HEK293 (cell line): ENCODE data around the gene ACAP2.

Experiments used
- CTCF ChIA-PET: fragments of 350-600 bp; formaldehyde crosslinking; extraction: SDS; loops from one replicate; lab custom pipeline; 2021; ENCODE audit warnings: antibody characterized with exemption; lab: Yijun Ruan, JAX
- POLR2A ChIA-PET: fragments of 300-600 bp; formaldehyde crosslinking; extraction: SDS; loops from one replicate; lab custom pipeline; 2020; ENCODE audit warnings: antibody characterized with exemption, inconsistent platforms; lab: Yijun Ruan, JAX
- H3K27ac ChIP-seq: fragments of 200-500 bp; sonication (Bioruptor generic); 2 replicates; pipeline ENCODE4 v1.5.1; 2014; ENCODE audit warnings: low read depth, low read length, control low read depth, inconsistent platforms; ENCODE audit errors: extremely low read depth
- H3K36me3 ChIP-seq, 2 experiments: fragments of 200-500 bp in 1 of 2; sonication (Bioruptor generic) in 1 of 2; 1 replicate in 1 of 2; 2 replicates in 1 of 2; pipeline ENCODE4 v1.5.1; 2014 to 2017; ENCODE audit warnings: inconsistent platforms in 2 of 2, low read length in 2 of 2; ENCODE audit not compliant: control insufficient read depth in 2 of 2, insufficient read depth in 1 of 2
- H3K4me1 ChIP-seq: fragments of 200-500 bp; sonication (Bioruptor generic); 2 replicates; pipeline ENCODE4 v1.5.1; 2014; ENCODE audit warnings: mild to moderate bottlenecking, low read length, inconsistent platforms; ENCODE audit not compliant: control insufficient read depth, insufficient read depth
- H3K4me3 ChIP-seq: 2 replicates; pipeline ENCODE4 v1.5.1; 2011; ENCODE audit warnings: low read depth, mild to moderate bottlenecking, control low read depth, low read length, moderate library complexity
- H3K9me3 ChIP-seq: fragments of 200-500 bp; sonication (Bioruptor generic); 2 replicates; pipeline ENCODE4 v1.5.1; 2014; ENCODE audit warnings: low read depth, low read length, inconsistent platforms; ENCODE audit not compliant: control insufficient read depth, insufficient read depth
- BCL11B ChIP-seq: fragments of 450-650 bp; formaldehyde crosslinking; IDR thresholded peaks from 2 replicates; pipeline ENCODE4 v1.5.1; 2016; ENCODE audit warnings: low read depth, missing biosample characterization, missing genetic modification characterization
- GLIS2 ChIP-seq: fragments of 450-650 bp; formaldehyde crosslinking; IDR thresholded peaks from 2 replicates; pipeline ENCODE4 v1.5.1; 2016; ENCODE audit warnings: missing biosample characterization, missing genetic modification characterization
- IKZF3 ChIP-seq: fragments of 450-650 bp; IDR thresholded peaks from 2 replicates; pipeline ENCODE4 v1.5.0; 2018; ENCODE audit warnings: missing biosample characterization, mild to moderate bottlenecking, missing genetic modification characterization, moderate library complexity
- KLF1 ChIP-seq: fragments of 450-650 bp; formaldehyde crosslinking; IDR thresholded peaks from 2 replicates; pipeline ENCODE4 v1.5.1; 2016; ENCODE audit warnings: missing biosample characterization, missing genetic modification characterization
- OVOL3 ChIP-seq: fragments of 450-650 bp; formaldehyde crosslinking; IDR thresholded peaks from 2 replicates; pipeline ENCODE4 v1.5.1; 2016; ENCODE audit warnings: missing biosample characterization, missing genetic modification characterization
- REPIN1 ChIP-seq: fragments of 450-650 bp; formaldehyde crosslinking; IDR thresholded peaks from 2 replicates; pipeline ENCODE4 v1.5.1; 2017; ENCODE audit warnings: missing biosample characterization, missing genetic modification characterization, low read depth
- ZBTB20 ChIP-seq: fragments of 450-650 bp; formaldehyde crosslinking; IDR thresholded peaks from 2 replicates; pipeline ENCODE4 v1.5.1; 2016; ENCODE audit warnings: missing biosample characterization, missing genetic modification characterization
- ZFHX2 ChIP-seq: fragments of 450-650 bp; formaldehyde crosslinking; conservative IDR thresholded peaks from 2 replicates; pipeline ENCODE4 v1.5.1; 2016; ENCODE audit warnings: missing biosample characterization, missing genetic modification characterization
- ZIC2 ChIP-seq: fragments of 450-650 bp; formaldehyde crosslinking; IDR thresholded peaks from 2 replicates; pipeline ENCODE4 v1.5.1; 2016; ENCODE audit warnings: missing biosample characterization, missing genetic modification characterization
- ZNF155 ChIP-seq: fragments of 450-650 bp; formaldehyde crosslinking; IDR thresholded peaks from 2 replicates; pipeline ENCODE4 v1.5.1; 2016; ENCODE audit warnings: missing biosample characterization, missing genetic modification characterization
- ZNF174 ChIP-seq: fragments of 450-650 bp; formaldehyde crosslinking; IDR thresholded peaks from 2 replicates; pipeline ENCODE4 v1.5.0; 2017; ENCODE audit warnings: missing biosample characterization, mild to moderate bottlenecking, missing genetic modification characterization
- ZNF214 ChIP-seq: fragments of 450-650 bp; formaldehyde crosslinking; IDR thresholded peaks from 2 replicates; pipeline ENCODE4 v1.5.1; 2017; ENCODE audit warnings: missing biosample characterization, mild to moderate bottlenecking, missing genetic modification characterization, borderline replicate concordance
- ZNF239 ChIP-seq: fragments of 450-650 bp; formaldehyde crosslinking; IDR thresholded peaks from 2 replicates; pipeline ENCODE4 v1.5.1; 2016; ENCODE audit warnings: missing biosample characterization, missing genetic modification characterization
- ZNF248 ChIP-seq: fragments of 450-650 bp; formaldehyde crosslinking; IDR thresholded peaks from 2 replicates; pipeline ENCODE4 v1.5.1; 2017; ENCODE audit warnings: missing biosample characterization, missing genetic modification characterization
- ZNF48 ChIP-seq: fragments of 450-650 bp; formaldehyde crosslinking; IDR thresholded peaks from 2 replicates; pipeline ENCODE4 v1.5.1; 2016; ENCODE audit warnings: missing biosample characterization, missing genetic modification characterization
- ZNF529 ChIP-seq: fragments of 450-650 bp; formaldehyde crosslinking; IDR thresholded peaks from 2 replicates; pipeline ENCODE4 v1.5.1; 2017; ENCODE audit warnings: missing genetic modification characterization, missing biosample characterization; ENCODE audit not compliant: insufficient replicate concordance
- ZNF544 ChIP-seq: fragments of 450-650 bp; formaldehyde crosslinking; IDR thresholded peaks from 2 replicates; pipeline ENCODE4 v1.5.0; 2017; ENCODE audit warnings: missing biosample characterization, missing genetic modification characterization
- ZNF571 ChIP-seq: fragments of 450-650 bp; formaldehyde crosslinking; IDR thresholded peaks from 2 replicates; pipeline ENCODE4 v1.5.0; 2017; ENCODE audit warnings: missing biosample characterization, missing genetic modification characterization
- ZNF610 ChIP-seq: fragments of 450-650 bp; formaldehyde crosslinking; IDR thresholded peaks from 2 replicates; pipeline ENCODE4 v1.5.1; 2016; ENCODE audit warnings: missing biosample characterization, missing genetic modification characterization, borderline replicate concordance
- ZNF664 ChIP-seq: fragments of 450-650 bp; formaldehyde crosslinking; IDR thresholded peaks from 2 replicates; pipeline ENCODE4 v1.5.1; 2016; ENCODE audit warnings: missing biosample characterization, missing genetic modification characterization
- ZNF776 ChIP-seq: fragments of 450-650 bp; formaldehyde crosslinking; IDR thresholded peaks from 2 replicates; pipeline ENCODE4 v1.5.0; 2017; ENCODE audit warnings: missing biosample characterization, missing genetic modification characterization, borderline replicate concordance
- ZNF792 ChIP-seq: fragments of 450-650 bp; formaldehyde crosslinking; IDR thresholded peaks from 2 replicates; pipeline ENCODE4 v1.5.1; 2016; ENCODE audit warnings: missing biosample characterization, missing genetic modification characterization
- ZSCAN23 ChIP-seq: fragments of 450-650 bp; formaldehyde crosslinking; IDR thresholded peaks from 2 replicates; pipeline ENCODE4 v1.5.1; 2016; ENCODE audit warnings: missing biosample characterization, missing genetic modification characterization
- ZXDB ChIP-seq: fragments of 450-650 bp; formaldehyde crosslinking; IDR thresholded peaks from 2 replicates; pipeline ENCODE4 v1.5.1; 2016; ENCODE audit warnings: missing biosample characterization, missing genetic modification characterization
- TF ChIP-seq, protein P1 (sequence below): fragments of 450-650 bp; formaldehyde crosslinking; IDR thresholded peaks from 2 replicates; pipeline ENCODE4 v1.5.1; 2016; ENCODE audit warnings: missing biosample characterization, missing genetic modification characterization, low read depth
- TF ChIP-seq, protein P2 (sequence below): fragments of 450-650 bp; formaldehyde crosslinking; IDR thresholded peaks from 2 replicates; pipeline ENCODE4 v1.5.1; 2016; ENCODE audit warnings: missing biosample characterization, missing genetic modification characterization
- TF ChIP-seq, protein P3 (sequence below): fragments of 450-650 bp; formaldehyde crosslinking; IDR thresholded peaks from 2 replicates; pipeline ENCODE4 v1.5.1; 2016; ENCODE audit warnings: missing biosample characterization, missing genetic modification characterization
- TF ChIP-seq, protein P4 (sequence below): fragments of 450-650 bp; formaldehyde crosslinking; IDR thresholded peaks from 2 replicates; pipeline ENCODE4 v1.5.1; 2016; ENCODE audit warnings: missing biosample characterization, missing genetic modification characterization
- TF ChIP-seq, protein P5 (sequence below): fragments of 450-650 bp; formaldehyde crosslinking; IDR thresholded peaks from 2 replicates; pipeline ENCODE4 v1.5.1; 2016; ENCODE audit warnings: missing biosample characterization, missing genetic modification characterization
- TF ChIP-seq, protein P6 (sequence below): fragments of 450-650 bp; formaldehyde crosslinking; IDR thresholded peaks from 2 replicates; pipeline ENCODE4 v1.5.1; 2016; ENCODE audit warnings: missing biosample characterization, missing genetic modification characterization

Gene ACAP2

DNA sequence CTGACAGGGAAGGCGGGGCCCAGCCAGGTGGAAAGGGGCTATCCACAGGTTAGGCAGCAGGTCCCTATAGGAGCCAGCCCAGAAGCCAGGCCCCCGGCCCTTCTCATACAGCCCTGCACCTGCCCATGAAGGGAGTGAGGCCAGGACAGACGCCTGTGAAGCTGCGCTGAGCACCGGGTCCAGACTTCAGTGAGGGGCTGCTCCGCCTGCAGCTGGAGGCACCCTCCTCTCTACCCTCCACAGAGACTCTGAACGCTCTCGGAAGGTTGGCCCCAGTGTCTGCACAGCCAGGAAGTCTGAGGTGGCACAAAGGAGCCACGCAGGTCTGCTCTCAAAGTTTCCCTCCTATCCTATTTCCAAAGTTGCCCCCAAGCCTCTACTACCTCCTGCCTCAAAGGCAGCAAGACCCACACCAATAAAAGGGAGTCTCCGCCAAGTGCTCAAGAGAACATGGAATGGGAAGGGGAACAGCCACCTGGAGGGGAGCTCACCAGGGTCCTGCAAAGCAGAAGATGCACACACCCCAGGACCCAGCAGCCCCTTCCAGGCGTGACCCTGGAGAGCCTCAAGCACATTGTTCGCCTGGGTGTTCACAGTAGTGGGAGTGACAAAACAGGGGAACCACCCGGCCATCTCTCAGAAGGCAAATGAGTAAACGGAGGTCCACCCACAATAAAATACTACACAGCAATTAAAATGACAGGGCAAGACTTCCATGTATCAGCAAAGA is 191.3 kb downstream of the ACAP2 start:
- Histone ChIP-seq H3K4me1 (0 out of 2 replicates have a peak, but pooled peaks cover 2% of the 10 kb centered on the region), H3K4me3 (no peak overlapping the region)
- TF ChIP-seq OVOL3: no peak
- no peak for TF ChIP-seq ZNF174
- TF ChIP-seq, protein P1, sequence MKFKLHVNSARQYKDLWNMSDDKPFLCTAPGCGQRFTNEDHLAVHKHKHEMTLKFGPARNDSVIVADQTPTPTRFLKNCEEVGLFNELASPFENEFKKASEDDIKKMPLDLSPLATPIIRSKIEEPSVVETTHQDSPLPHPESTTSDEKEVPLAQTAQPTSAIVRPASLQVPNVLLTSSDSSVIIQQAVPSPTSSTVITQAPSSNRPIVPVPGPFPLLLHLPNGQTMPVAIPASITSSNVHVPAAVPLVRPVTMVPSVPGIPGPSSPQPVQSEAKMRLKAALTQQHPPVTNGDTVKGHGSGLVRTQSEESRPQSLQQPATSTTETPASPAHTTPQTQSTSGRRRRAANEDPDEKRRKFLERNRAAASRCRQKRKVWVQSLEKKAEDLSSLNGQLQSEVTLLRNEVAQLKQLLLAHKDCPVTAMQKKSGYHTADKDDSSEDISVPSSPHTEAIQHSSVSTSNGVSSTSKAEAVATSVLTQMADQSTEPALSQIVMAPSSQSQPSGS (tag by site-specific recombination): no peak
- peak; percentile 94 for TF ChIP-seq KLF1 (tag by site-specific recombination)
- no peak for TF ChIP-seq ZNF544 (tag by site-specific recombination)
- TF ChIP-seq ZNF155 (tag by site-specific recombination): no peak
- no peak for TF ChIP-seq REPIN1
- TF ChIP-seq GLIS2 (tag by site-specific recombination): no peak
- no peak for TF ChIP-seq ZNF792 (tag by site-specific recombination)
- TF ChIP-seq, protein P2, sequence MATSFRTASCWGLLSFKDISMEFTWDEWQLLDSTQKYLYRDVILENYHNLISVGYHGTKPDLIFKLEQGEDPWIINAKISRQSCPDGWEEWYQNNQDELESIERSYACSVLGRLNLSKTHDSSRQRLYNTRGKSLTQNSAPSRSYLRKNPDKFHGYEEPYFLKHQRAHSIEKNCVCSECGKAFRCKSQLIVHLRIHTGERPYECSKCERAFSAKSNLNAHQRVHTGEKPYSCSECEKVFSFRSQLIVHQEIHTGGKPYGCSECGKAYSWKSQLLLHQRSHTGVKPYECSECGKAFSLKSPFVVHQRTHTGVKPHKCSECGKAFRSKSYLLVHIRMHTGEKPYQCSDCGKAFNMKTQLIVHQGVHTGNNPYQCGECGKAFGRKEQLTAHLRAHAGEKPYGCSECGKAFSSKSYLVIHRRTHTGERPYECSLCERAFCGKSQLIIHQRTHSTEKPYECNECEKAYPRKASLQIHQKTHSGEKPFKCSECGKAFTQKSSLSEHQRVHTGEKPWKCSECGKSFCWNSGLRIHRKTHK (tag by site-specific recombination): no peak
- no peak for TF ChIP-seq ZNF214 (tag by site-specific recombination)
- no peak for TF ChIP-seq ZNF610 (tag by site-specific recombination)
- TF ChIP-seq ZNF529 (tag by site-specific recombination): no peak
- TF ChIP-seq, protein P3, sequence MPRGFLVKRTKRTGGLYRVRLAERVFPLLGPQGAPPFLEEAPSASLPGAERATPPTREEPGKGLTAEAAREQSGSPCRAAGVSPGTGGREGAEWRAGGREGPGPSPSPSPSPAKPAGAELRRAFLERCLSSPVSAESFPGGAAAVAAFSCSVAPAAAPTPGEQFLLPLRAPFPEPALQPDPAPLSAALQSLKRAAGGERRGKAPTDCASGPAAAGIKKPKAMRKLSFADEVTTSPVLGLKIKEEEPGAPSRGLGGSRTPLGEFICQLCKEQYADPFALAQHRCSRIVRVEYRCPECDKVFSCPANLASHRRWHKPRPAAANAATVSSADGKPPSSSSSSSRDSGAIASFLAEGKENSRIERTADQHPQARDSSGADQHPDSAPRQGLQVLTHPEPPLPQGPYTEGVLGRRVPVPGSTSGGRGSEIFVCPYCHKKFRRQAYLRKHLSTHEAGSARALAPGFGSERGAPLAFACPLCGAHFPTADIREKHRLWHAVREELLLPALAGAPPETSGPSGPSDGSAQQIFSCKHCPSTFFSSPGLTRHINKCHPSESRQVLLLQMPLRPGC (tag by site-specific recombination): no peak
- TF ChIP-seq ZIC2 (tag by site-specific recombination): no peak
- TF ChIP-seq, protein P4, sequence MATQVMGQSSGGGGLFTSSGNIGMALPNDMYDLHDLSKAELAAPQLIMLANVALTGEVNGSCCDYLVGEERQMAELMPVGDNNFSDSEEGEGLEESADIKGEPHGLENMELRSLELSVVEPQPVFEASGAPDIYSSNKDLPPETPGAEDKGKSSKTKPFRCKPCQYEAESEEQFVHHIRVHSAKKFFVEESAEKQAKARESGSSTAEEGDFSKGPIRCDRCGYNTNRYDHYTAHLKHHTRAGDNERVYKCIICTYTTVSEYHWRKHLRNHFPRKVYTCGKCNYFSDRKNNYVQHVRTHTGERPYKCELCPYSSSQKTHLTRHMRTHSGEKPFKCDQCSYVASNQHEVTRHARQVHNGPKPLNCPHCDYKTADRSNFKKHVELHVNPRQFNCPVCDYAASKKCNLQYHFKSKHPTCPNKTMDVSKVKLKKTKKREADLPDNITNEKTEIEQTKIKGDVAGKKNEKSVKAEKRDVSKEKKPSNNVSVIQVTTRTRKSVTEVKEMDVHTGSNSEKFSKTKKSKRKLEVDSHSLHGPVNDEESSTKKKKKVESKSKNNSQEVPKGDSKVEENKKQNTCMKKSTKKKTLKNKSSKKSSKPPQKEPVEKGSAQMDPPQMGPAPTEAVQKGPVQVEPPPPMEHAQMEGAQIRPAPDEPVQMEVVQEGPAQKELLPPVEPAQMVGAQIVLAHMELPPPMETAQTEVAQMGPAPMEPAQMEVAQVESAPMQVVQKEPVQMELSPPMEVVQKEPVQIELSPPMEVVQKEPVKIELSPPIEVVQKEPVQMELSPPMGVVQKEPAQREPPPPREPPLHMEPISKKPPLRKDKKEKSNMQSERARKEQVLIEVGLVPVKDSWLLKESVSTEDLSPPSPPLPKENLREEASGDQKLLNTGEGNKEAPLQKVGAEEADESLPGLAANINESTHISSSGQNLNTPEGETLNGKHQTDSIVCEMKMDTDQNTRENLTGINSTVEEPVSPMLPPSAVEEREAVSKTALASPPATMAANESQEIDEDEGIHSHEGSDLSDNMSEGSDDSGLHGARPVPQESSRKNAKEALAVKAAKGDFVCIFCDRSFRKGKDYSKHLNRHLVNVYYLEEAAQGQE (tag by site-specific recombination): peak; percentile 37; the same call in 1 of the 2 replicates
- TF ChIP-seq ZXDB (tag by site-specific recombination): no peak
- no peak for TF ChIP-seq ZBTB20 (tag by site-specific recombination)
- TF ChIP-seq IKZF3: no peak
- TF ChIP-seq ZNF248 (tag by site-specific recombination): no peak
- TF ChIP-seq ZNF776: no peak
- no peak for TF ChIP-seq ZSCAN23
- TF ChIP-seq ZFHX2 (tag by site-specific recombination): peak; percentile 45
- TF ChIP-seq BCL11B: no peak
- no peak for TF ChIP-seq ZNF48 (tag by site-specific recombination)
- TF ChIP-seq ZNF571: no peak
- no peak for TF ChIP-seq ZNF664 (tag by site-specific recombination)
- TF ChIP-seq, protein P5, sequence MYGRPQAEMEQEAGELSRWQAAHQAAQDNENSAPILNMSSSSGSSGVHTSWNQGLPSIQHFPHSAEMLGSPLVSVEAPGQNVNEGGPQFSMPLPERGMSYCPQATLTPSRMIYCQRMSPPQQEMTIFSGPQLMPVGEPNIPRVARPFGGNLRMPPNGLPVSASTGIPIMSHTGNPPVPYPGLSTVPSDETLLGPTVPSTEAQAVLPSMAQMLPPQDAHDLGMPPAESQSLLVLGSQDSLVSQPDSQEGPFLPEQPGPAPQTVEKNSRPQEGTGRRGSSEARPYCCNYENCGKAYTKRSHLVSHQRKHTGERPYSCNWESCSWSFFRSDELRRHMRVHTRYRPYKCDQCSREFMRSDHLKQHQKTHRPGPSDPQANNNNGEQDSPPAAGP: 0 out of 2 replicates have a peak, but pooled peaks have one; percentile 26
- TF ChIP-seq, protein P6, sequence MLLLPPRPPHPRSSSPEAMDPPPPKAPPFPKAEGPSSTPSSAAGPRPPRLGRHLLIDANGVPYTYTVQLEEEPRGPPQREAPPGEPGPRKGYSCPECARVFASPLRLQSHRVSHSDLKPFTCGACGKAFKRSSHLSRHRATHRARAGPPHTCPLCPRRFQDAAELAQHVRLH: no peak
- TF ChIP-seq ZNF239 (tag by site-specific recombination): no peak
- TF ChIP-seq, all 188 proteins: peak for 4
- ChIA-PET CTCF (interaction anchor here (1.2 kb wide), 1 partner anchor 569 kb away, joined by 5 read pairs; no protein-coding TSS in a partner anchor), POLR2A (no interaction called here)
- H3K36me3 ChIP-seq: peaks cover 0 to 8% of the 10 kb centered on the region in 2 experiments; a peak in 1 of 3 replicates
- H3K9me3 ChIP-seq: no peaks in the 10 kb centered on the region
- no peak overlapping the region for H3K27ac ChIP-seq
